Left lung (tissue), 10 donors: ENCODE measurements around the gene P2RY13. TPM values are rescaled to one million over a fixed set of nuclear protein-coding genes. Genes with fewer than 3 reads are reported as not detected.
A peak's percentile ranks its signal among the peaks of the same experiment; 100 is the strongest.

Experiments used
- ATAC-seq: fragments of 200-7000 bp; cut with Tn5 transposase; one replicate; pipeline ENCODE4 v1.9.1; 2020; ENCODE audit warnings: moderate library complexity
- DNase-seq, 4 donors: peaks; one replicate each; pipeline ENCODE4 v3.0.0-alpha.2; 2013 to 2020
- H3K27ac ChIP-seq, 2 donors: fragments of 200-600 bp; sonication (generic) in 1 of 2; one replicate each; pipeline versions ENCODE4 v1.5.0 to v1.8.0; 2020 to 2021
- H3K27me3 ChIP-seq, 2 donors: fragments of 200-600 bp; sonication (generic) in 1 of 2; one replicate each; pipeline versions ENCODE4 v1.5.0 to v1.8.0; 2020 to 2021
- H3K36me3 ChIP-seq, 2 donors: fragments of 200-600 bp; sonication (generic) in 1 of 2; one replicate each; pipeline versions ENCODE4 v1.5.0 to v1.8.0; 2020 to 2021
- H3K4me1 ChIP-seq, 2 donors: fragments of 200-600 bp; one replicate each; pipeline ENCODE4 v1.8.0; 2021
- H3K4me3 ChIP-seq, 2 donors: fragments of 200-600 bp; sonication (generic) in 1 of 2; one replicate each; pipeline versions ENCODE4 v1.5.0 to v1.8.0; 2020 to 2021; ENCODE audit warnings: mild to moderate bottlenecking in 1 of 2
- H3K9me3 ChIP-seq, 2 donors: fragments of 200-600 bp; sonication (generic) in 1 of 2; one replicate each; pipeline versions ENCODE4 v1.5.0 to v1.8.0; 2020 to 2021
- CTCF ChIP-seq, 2 donors: fragments of 200-600 bp; sonication (generic) in 1 of 2; IDR thresholded peaks; one replicate each; pipeline versions ENCODE4 v1.5.0 to v1.8.0; 2021; ENCODE audit warnings: antibody characterized with exemption in 2 of 2
- intact Hi-C, 2 donors: fragments of 100-400 bp; cut with DNase I; formaldehyde crosslinking; loops; one replicate each; pipeline versions ENCODE4 v1.11.2 to v1.14.2; 2022
- polyA plus RNA-seq, 6 donors: library from polyadenylated mRNA; unstranded; fragments of 120-200 nt; gene quantifications; one replicate each; pipeline ENCODE4 v1.2.1, GENCODE V29; 2013; ENCODE audit not compliant: insufficient read length in 6 of 6
- total RNA-seq, 2 donors: library from RNA; stranded (reverse); fragmentation: NEBNext Ultra II Directional; extraction: Animal tissue kit (Norgen Biotek cat#: 25700); gene quantifications; one replicate each; pipeline ENCODE4 v1.2.1, GENCODE V29; 2021
- donor health status: DM: no; HTN: yes; CAD: no.
- donor health status: DM: no; HTN: no; CAD: no.

The P2RY13 gene
- total and polyA plus RNA-seq, 8 donors: 0.83 to 16.4 (median 1.5) TPM

- ATAC-seq (peak; percentile 68), DNase-seq (peak in 1 of 4 donors; percentile 33)
- TF ChIP-seq CTCF (IDR thresholded peaks at IDR 0.05): no peak
- Histone ChIP-seq H3K4me3 (no peak overlapping the region), H3K36me3 (no peaks in the 10 kb centered on the region), H3K27me3 (no peaks in the 10 kb centered on the region), H3K27ac (no peak overlapping the region), H3K9me3 (no peaks in the 10 kb centered on the region), H3K4me1 (peaks cover 0 to 9% of the 10 kb centered on the region in 2 donors)
- intact Hi-C loops: loop anchor here in 1 of 2 donors (2.0 to 5.0 kb wide), 2 partner anchors 57 to 117 kb away; no protein-coding TSS in a partner anchor
These were observed 45.4 kb downstream of the P2RY13 start for GRCh38 chr3:151283907-151284461.

- intact Hi-C loops: loop anchor here in 1 of 2 donors (2.0 to 5.0 kb wide), 2 partner anchors 57 to 116 kb away; no protein-coding TSS in a partner anchor
- DNase-seq: no peak
- no peaks in the 10 kb centered on the region for H3K36me3 ChIP-seq
- no peak for TF ChIP-seq CTCF (IDR thresholded peaks at IDR 0.05)
- no peak for ATAC-seq
- H3K27ac ChIP-seq: no peak overlapping the region
- no peak overlapping the region for H3K4me3 ChIP-seq
- H3K9me3 ChIP-seq: no peaks in the 10 kb centered on the region
- H3K27me3 ChIP-seq: no peaks in the 10 kb centered on the region
- peaks cover 0 to 15% of the 10 kb centered on the region in 2 donors for H3K4me1 ChIP-seq
These were observed 46.0 kb downstream of the P2RY13 start for GRCh38 chr3:151283387-151283786.

GRCh38 chr3:151282921-151283320, 46.4 kb downstream of the P2RY13 start:
- intact Hi-C loops: loop anchor here in 1 of 2 donors (2.0 to 5.0 kb wide), 2 partner anchors 56 to 116 kb away; no protein-coding TSS in a partner anchor
- Histone ChIP-seq H3K9me3 (no peaks in the 10 kb centered on the region), H3K27ac (no peak overlapping the region), H3K4me3 (no peak overlapping the region), H3K36me3 (no peaks in the 10 kb centered on the region), H3K27me3 (no peaks in the 10 kb centered on the region), H3K4me1 (peaks cover 0 to 20% of the 10 kb centered on the region in 2 donors)
- peak; percentile 40 to 61 for TF ChIP-seq CTCF (IDR thresholded peaks at IDR 0.05)
- DNase-seq: peak in 2 of 4 donors; percentile 56 to 63
- peak; percentile 88 for ATAC-seq

- TF ChIP-seq CTCF (IDR thresholded peaks at IDR 0.05): no peak
These were observed 47.6 kb downstream of the P2RY13 start for GRCh38 chr3:151281671-151282324.

GRCh38 chr3:151278230-151278629, 51.1 kb downstream of the P2RY13 start, which contains the start of gene P2RY14:
Gene P2RY14, minus strand, starts transcription at chr3:151278542. Its CDS starts 64,226 bp downstream, at chr3:151214316.
- intact Hi-C loops: no loop called here

More at GRCh38 chr3:151281671-151282324, 47.6 kb downstream of the P2RY13 start:
- H3K27ac ChIP-seq: no peak overlapping the region
- no peaks in the 10 kb centered on the region for H3K36me3 ChIP-seq
- H3K4me1 ChIP-seq: peaks cover 0 to 22% of the 10 kb centered on the region in 2 donors
- H3K27me3 ChIP-seq: no peaks in the 10 kb centered on the region
- H3K9me3 ChIP-seq: no peaks in the 10 kb centered on the region
- H3K4me3 ChIP-seq: no peak overlapping the region
- ATAC-seq (no peak), DNase-seq (no peak)
- intact Hi-C loops: loop anchor here in 1 of 2 donors (2.0 to 5.0 kb wide), 2 partner anchors 55 to 114 kb away; no protein-coding TSS in a partner anchor

More at GRCh38 chr3:151278230-151278629, 51.1 kb downstream of the P2RY13 start, which contains the start of gene P2RY14:
- Histone ChIP-seq H3K4me3 (no peak within 1 kb of the TSS), H3K9me3 (no peaks in the 10 kb centered on the region), H3K27me3 (no peaks in the 10 kb centered on the region), H3K4me1 (peaks cover 0 to 22% of the 10 kb centered on the region in 2 donors), H3K36me3 (no peaks in the 10 kb centered on the region), H3K27ac (peak within 1 kb of the TSS in 1 of 2 donors; percentile 68)
- TF ChIP-seq CTCF (IDR thresholded peaks at IDR 0.05): no peak
- DNase-seq (no peak), ATAC-seq (peak; percentile 55)
